Neural crest cell (in vitro differentiated cells): ENCODE results near the gene SNX9. TPM values are rescaled to one million over a fixed set of nuclear protein-coding genes. Genes with fewer than 3 reads are reported as not detected.

ENCODE experiments used
- DNase-seq: peaks from one replicate; pipeline ENCODE4 v3.0.0; 2021; ENCODE audit warnings: low read depth, mixed read lengths, low spot score
- H3K27ac Mint-ChIP-seq: one replicate; pipeline ENCODE4 v1.8.0; 2021; ENCODE audit warnings: mild to moderate bottlenecking, mixed read lengths; ENCODE audit not compliant: unreplicated experiment
- H3K27me3 Mint-ChIP-seq: 2 replicates; pipeline ENCODE4 v1.8.0; 2021; ENCODE audit warnings: low read depth, mild to moderate bottlenecking, mixed read lengths
- H3K36me3 Mint-ChIP-seq: 2 replicates; pipeline ENCODE4 v1.8.0; 2021; ENCODE audit warnings: low read depth, mild to moderate bottlenecking, mixed read lengths
- H3K4me1 Mint-ChIP-seq: 2 replicates; pipeline ENCODE4 v1.8.0; 2021; ENCODE audit warnings: mixed read lengths
- H3K4me3 Mint-ChIP-seq: one replicate; pipeline ENCODE4 v1.8.0; 2021; ENCODE audit warnings: mild to moderate bottlenecking, mixed read lengths
- H3K9me3 Mint-ChIP-seq: 2 replicates; pipeline ENCODE4 v1.8.0; 2021; ENCODE audit warnings: mixed read lengths
- total RNA-seq: library from RNA; stranded (reverse); gene quantifications from 2 replicates; pipeline ENCODE4 v1.2.1, GENCODE V29; 2021
- TF ChIP-seq, protein P1 (sequence below): fragments of 200-600 bp; sonication (generic); conservative IDR thresholded peaks from 2 replicates; pipeline ENCODE4 v1.5.0; 2021; ENCODE audit warnings: antibody characterized with exemption, mild to moderate bottlenecking

Gene SNX9
- total RNA-seq, 1 donor from 2014 or later: 18.1 TPM

DNA sequence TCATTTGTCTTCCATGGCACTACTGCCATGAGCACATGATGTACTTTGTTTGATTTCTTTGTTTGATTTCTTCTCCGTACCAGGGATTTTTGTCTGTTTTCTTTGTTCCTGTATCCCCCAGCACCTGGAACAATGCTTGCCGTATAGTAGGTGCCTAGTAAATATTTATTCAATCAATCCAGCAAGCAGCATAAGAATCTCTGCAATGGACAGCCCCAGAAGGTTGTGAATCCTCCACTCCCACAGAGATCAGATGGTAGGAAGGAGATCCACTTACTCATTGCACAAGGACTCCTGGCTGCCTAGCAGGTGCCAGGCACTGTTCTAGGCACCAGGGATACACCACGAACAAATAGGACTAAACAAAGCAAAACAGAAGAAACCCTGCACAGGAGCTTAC lies 151.9 kb downstream of the SNX9 start:
- H3K27ac Mint-ChIP-seq: no peak overlapping the region
- TF ChIP-seq, protein P1, sequence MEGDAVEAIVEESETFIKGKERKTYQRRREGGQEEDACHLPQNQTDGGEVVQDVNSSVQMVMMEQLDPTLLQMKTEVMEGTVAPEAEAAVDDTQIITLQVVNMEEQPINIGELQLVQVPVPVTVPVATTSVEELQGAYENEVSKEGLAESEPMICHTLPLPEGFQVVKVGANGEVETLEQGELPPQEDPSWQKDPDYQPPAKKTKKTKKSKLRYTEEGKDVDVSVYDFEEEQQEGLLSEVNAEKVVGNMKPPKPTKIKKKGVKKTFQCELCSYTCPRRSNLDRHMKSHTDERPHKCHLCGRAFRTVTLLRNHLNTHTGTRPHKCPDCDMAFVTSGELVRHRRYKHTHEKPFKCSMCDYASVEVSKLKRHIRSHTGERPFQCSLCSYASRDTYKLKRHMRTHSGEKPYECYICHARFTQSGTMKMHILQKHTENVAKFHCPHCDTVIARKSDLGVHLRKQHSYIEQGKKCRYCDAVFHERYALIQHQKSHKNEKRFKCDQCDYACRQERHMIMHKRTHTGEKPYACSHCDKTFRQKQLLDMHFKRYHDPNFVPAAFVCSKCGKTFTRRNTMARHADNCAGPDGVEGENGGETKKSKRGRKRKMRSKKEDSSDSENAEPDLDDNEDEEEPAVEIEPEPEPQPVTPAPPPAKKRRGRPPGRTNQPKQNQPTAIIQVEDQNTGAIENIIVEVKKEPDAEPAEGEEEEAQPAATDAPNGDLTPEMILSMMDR: no peak
- H3K36me3 Mint-ChIP-seq: no peaks in the 10 kb centered on the region
- no peaks in the 10 kb centered on the region for H3K9me3 Mint-ChIP-seq
- H3K4me1 Mint-ChIP-seq: no peaks in the 10 kb centered on the region
- no peak overlapping the region for H3K4me3 Mint-ChIP-seq
- H3K27me3 Mint-ChIP-seq: peaks cover 44% of the 10 kb centered on the region
- no peak for DNase-seq

DNA sequence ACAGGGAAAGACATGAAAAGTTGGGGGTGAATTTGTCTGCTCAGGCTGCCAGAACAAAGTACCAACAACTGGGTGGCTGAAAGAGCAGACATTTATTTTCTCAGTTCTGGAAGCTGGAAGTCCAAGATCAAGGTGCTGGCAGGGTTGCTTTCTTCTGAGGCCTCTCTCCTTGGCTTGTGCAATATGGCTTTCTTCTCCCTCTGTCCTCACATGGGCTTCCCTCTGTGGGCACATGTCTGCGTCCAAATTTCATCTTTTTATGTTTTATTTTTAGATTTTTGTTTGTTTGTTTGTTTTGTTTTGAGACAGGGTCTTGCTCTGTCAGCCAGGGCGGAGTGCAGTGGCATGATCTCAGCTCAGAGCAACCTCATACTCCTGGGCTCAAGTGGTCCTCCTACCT lies 152.4 kb downstream of the SNX9 start:
- H3K4me1 Mint-ChIP-seq: no peaks in the 10 kb centered on the region
- DNase-seq: no peak
- no peaks in the 10 kb centered on the region for H3K9me3 Mint-ChIP-seq
- no peaks in the 10 kb centered on the region for H3K36me3 Mint-ChIP-seq
- no peak overlapping the region for H3K27ac Mint-ChIP-seq
- TF ChIP-seq, protein P1: no peak
- no peak overlapping the region for H3K4me3 Mint-ChIP-seq
- H3K27me3 Mint-ChIP-seq: peaks cover 48% of the 10 kb centered on the region

DNA sequence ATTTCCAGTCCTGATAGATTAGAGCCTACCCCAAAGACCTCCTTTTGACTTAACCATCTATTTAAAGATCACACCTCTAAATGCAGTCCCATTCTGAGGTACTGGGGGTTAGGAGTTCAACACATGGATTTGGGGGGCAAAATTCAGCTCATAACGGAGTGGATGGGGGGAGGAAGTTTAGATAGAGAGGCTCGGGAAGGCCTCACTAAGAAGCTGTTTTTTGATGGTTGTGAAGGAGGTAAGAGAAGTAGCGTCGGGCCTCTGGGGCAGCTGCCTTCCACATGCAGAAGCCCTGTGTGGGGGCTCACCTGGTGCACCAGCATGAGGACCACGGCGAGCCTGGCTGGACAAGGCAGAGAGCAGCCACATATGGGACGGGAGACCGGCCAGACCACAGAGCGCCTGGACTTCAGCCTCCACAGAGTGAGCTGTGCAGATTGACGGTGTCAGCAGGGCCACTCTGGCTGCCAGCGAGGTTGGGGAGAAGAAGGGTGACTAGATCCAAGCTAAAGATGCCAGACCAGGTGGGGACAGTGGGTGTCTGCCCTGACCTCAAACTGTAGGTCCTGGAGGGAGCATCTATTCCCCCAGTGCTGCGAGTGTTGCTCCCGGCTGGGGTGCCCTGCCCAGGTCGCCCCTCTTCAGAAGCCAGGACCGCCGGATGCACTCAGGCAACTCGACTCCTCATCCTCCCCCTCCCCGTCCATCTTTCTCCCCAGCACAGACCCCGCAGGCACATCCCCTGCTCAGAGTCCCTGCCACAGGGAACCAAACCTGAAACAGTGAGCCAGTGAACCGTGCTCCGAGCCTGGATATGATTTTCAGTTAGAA lies 153.5 kb downstream of the SNX9 start:
- H3K4me1 Mint-ChIP-seq: no peaks in the 10 kb centered on the region
- H3K27ac Mint-ChIP-seq: peak overlapping the region; percentile 77

DNA sequence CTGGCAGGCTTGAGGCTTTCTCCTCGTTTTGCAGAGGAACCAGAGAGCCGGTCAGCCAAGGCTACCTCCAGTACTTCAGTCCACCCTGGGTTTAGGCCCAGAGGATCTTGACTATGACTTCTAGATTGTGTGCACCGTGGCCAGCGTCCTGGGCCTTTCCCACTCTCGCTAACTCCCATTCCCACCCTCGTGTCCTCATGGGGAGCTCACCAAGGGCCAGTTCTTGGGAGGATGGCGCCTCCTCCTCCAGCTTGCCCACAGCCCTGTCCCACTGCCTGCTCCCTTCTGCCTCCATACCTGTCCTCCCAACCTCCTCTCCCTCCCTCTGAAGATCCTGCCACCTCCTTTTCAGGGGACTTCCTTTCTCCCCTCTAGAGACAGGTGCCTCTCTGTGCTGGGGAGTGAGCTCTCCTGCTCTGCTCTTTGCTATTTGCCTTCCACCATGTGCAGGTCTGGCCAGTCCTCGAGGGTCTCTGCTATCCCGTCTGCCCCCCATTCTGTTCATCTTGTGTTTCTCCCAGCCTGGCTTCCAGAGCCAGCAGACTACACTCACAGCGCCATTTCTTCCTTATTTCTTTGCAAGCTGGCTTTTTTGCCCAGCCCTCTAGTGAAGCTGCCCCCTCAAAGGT lies 154.2 kb downstream of the SNX9 start:
- H3K27ac Mint-ChIP-seq: no peak overlapping the region
- TF ChIP-seq, protein P1: no peak
- peaks cover 48% of the 10 kb centered on the region for H3K27me3 Mint-ChIP-seq

More for the DNA sequence above, 153.5 kb downstream of the SNX9 start:
- peaks cover 47% of the 10 kb centered on the region for H3K27me3 Mint-ChIP-seq
- no peaks in the 10 kb centered on the region for H3K36me3 Mint-ChIP-seq
- H3K4me3 Mint-ChIP-seq: no peak overlapping the region
- H3K9me3 Mint-ChIP-seq: no peaks in the 10 kb centered on the region
- TF ChIP-seq, protein P1: no peak
- DNase-seq: no peak

DNA sequence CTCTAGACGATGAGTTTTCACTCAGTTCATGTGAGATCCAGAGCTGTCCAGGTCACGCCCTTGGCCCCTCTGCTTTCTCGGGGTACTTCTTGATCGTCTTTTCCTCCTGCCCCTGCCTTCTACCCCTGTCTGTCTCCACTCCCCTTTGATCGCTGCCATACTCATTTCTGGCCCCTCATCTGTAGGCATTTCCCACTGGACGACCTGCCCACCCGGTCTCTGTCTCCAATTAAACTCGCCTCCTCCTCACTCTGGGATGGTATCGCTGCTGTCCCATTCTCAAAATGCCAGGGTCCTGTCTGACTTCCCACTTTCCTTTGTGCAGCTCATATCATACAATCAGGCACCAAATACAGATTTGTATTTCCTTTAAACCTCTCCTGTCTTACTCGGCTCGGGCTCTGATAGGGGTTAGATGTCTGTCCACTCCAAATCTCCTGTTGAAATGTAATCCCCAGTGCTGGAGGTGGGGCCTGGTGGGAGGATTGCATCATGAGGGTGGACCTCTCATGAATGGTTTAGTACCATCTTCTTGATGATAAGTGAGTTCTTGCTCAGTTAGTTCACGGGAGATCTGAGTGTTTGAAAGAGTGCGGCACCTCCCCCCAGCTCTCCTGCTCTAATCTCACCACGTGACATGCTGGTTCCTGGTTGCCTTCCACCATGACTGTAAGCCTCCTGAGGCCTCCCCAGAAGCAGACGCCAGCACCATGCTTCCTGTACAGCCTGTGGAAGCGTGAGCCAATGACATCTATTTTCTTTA lies 155.2 kb downstream of the SNX9 start:
- TF ChIP-seq, protein P1: no peak
- H3K9me3 Mint-ChIP-seq: no peaks in the 10 kb centered on the region
- H3K4me1 Mint-ChIP-seq: peaks cover 2% of the 10 kb centered on the region
- DNase-seq: no peak
- no peak overlapping the region for H3K27ac Mint-ChIP-seq
- peaks cover 57% of the 10 kb centered on the region for H3K27me3 Mint-ChIP-seq
- no peak overlapping the region for H3K4me3 Mint-ChIP-seq
- H3K36me3 Mint-ChIP-seq: no peaks in the 10 kb centered on the region

More for the DNA sequence above, 154.2 kb downstream of the SNX9 start:
- Mint-ChIP-seq H3K4me1 (no peaks in the 10 kb centered on the region), H3K9me3 (no peaks in the 10 kb centered on the region), H3K4me3 (no peak overlapping the region), H3K36me3 (no peaks in the 10 kb centered on the region)
- DNase-seq: no peak
